Stromal cell of bone marrow (primary cell): Measurements from ENCODE around the gene CYTH4.
"Not testable (repeated sequence)": the region's sequence is repeated elsewhere in the genome, so short reads cannot be mapped to it uniquely, and the experiment has no call there.

Source experiments
- DNase-seq: peaks from one replicate; pipeline ENCODE4 v3.0.0-alpha.2; 2012; ENCODE audit warnings: low read depth

The CYTH4 gene

DNA sequence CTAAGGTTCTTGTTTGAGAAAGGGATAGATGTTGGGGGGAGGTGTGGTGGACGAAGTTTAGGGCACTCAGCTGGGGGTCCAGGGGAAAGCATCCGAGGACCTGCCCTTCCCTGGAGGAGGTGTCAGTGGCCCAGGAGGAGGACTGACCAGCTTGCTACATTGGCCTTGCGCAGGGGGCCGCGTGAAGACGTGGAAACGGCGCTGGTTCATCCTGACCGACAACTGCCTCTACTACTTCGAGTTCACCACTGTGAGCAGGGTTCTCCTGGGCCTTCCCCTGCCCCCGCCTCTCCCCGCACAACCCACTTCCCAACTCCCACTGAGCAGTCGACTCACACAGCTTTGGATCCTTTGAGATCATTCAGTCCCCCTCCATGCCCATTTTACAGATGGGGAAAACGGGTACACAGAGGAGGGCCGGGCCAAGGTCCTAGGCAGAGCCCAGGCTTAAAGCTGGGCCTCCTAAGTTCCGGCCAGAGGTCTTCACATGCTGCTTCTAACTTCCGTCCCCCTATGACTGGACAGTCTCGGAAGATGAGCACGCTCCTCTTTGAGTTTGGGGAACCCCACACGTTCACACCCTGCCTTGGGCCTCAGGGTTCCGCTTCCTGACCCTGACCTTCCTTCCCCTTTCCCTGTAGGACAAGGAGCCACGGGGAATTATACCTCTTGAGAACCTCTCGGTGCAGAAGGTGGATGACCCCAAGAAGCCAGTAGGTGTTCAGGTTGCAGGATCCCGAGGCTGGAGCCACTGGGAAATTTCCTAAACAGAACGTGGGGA lies 28.7 kb downstream of the CYTH4 start:
- DNase-seq = no peak

DNA sequence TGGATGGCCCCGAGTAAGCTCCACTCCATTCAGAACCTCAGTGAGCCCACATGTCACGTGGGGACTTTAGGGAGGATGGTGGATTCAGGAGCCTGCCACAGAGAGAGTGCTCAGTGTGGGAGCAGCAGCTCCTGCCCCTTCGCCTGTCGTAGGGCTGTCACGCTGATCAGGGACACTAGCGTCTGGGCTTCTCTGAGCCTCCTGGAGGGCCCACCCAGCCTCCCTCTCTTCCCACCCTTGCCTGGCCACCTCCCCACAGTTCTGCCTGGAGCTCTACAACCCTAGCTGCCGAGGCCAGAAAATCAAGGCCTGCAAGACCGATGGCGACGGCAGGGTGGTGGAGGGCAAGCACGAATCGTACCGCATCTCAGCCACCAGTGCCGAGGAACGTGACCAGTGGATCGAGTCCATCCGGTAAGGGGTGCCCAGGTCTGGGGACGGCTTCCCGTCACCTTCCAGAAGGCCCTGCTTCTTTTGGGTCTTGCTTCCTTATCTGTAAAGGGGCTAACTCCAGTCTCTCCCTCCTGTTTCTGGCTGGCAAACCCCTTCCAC lies 29.5 kb downstream of the CYTH4 start:
- no peak for DNase-seq

DNA sequence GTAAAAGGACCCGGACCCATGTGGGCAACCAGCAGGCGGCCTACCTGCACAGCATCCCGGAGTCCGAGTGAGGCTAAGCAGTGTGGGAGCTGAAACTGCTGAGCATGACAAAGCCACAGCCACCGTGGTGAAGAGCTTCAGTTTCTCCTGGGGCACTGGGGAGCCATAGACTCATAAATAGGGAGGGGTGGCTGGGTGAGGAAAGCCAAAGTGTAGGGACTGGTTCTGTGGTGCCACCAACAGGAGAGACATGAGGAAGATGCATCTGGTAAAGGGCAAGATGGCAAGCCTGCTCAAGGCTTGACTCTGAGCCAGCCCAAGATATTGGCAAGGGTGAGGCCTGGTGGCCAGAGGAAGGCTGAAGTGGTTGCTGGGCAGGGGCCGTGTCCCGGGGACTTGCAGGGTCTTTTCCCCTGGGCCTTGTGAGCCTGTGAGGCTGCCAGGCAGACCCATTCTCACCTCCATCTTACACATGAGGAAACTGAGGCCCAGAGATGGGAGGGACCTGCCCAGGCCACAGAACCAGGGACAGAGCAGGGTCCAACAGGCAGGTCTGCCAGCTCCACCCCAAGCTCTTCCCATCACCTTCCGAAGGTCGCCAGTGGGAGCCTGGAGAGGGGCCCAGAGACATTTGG lies 30.4 kb downstream of the CYTH4 start:
- DNase-seq = no peak

DNA sequence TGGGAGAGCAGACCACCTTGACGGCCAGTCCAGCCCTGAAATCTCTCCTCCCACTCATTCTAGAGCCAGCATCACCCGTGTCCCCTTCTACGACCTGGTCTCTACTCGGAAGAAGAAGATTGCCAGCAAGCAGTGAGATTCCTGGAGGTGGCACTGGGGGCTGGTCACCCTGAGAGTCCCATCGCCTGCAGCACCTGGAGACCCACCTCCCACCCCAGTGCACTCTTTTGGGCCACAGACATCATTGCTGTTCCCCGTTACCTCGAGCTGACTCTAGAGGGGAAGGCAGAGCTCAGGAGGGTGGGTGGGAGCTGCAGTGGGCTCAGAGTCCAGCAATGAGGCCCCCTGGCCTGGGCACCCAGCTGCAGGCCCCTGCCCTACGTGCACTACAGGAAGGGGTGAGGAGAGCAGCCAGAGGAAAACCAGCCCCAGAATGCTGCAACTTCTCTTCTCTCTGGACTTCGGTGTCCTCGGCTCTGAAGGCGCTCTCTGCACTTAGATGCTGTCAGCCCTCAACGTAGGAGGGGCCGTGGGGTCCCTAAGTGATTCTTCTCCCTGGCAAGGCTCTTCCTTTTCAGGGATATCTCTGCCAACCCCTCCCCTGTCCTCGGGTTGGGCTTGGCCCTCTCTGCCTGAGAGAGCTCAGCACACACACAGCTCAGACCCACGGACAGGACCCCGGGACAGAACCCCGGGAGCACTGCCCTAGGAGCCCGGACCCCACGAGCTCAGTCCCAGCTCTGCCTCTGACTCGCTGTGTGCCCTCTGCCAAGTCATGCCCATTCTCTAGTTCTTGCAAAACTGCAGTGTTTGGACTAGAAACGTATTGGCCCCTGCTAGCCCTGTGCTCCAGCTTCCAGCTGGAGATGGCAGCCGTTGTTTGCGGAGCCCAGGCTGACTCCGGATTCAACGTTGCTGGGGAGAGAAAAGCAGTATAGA lies 31.3 kb downstream of the CYTH4 start:
- no peak for DNase-seq

- DNase-seq = no peak
Measured at GRCh38 chr22:37314315-37315074, 32.2 kb downstream of the CYTH4 start.

GRCh38 chr22:37316405-37316804 lies 34.1 kb downstream of the CYTH4 start:
- DNase-seq = no peak

GRCh38 chr22:37316875-37317371 lies 34.6 kb downstream of the CYTH4 start:
- DNase-seq = peak; percentile 73

GRCh38 chr22:37317698-37318210 lies 35.4 kb downstream of the CYTH4 start:
- DNase-seq = no peak

- no peak for DNase-seq
Measured at GRCh38 chr22:37318364-37319109, 36.2 kb downstream of the CYTH4 start.

DNA sequence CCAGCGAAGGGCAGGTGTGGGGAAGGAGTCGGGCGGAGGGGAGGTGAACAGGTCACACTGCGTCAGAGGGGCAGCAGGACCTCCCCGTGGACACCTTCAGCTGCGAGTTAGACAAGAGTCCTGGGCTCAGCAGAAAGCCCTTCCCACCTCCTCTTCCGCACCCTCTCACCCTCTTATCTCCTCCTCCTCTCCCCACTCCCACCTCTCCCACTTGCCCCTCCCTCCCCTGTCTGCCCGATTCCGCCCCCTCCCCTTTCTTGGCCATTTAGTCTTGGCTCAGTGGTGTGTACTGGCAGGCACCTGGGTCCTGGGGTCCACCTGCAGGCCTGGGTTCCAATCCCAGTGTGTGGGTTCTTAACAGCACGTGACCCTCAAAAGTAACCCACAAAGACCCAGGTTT lies 37.2 kb downstream of the CYTH4 start:
- no peak for DNase-seq

GRCh38 chr22:37320726-37321677 lies 38.7 kb downstream of the CYTH4 start:
- no peak for DNase-seq

DNA sequence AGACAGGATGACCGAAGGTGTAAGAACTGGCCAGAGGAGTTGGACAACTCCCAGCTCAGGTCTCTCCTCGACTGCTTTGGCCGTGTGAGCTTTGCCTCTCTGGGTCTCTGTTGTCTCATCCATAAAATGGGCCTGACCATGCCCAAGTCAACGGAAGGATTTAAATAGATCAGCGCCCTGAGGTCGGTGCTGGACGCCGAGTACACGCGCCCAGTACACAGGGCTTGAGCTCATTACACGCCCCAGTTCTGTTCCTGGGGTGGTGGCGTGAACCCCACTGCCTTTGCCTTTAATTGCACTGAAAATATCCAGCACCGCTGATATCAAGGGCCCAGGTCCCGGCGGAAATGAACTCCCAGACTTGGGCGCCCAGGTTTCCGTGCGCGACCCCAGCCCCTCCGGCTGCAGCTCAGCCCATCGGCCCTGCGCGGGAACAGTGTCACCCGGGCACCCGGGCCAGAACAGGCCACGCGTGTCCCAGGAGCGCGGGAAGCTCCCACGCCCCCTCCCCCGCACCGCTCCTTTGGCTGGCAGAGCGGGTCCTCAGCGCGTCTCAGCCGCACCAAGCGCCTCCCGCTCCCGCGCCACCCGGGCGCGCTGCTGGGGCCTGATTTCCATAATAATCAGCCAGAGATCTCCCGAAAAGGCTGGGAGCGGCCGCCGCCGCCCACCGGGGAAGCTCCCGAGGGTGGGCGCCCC lies 42.2 kb downstream of the CYTH4 start:
- no peak for DNase-seq

DNA sequence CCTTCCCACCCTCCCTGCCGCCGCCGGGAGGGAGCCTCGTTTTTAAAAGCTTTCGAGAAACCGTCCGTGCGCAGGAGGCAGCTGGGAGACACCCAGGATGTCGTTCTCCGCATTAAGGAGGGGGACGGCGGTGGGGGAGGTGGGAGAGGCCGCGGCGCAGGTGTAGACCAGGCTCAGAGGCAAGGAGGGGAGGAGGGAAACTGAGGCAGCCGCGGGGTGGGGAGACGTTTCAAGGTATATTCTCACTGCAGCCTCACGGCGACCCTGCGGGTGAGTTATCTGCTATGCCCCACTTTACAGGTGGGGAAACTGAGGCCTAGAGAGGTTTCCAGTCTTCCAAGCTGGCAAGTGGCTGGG lies 42.7 kb downstream of the CYTH4 start:
- DNase-seq = no peak

DNA sequence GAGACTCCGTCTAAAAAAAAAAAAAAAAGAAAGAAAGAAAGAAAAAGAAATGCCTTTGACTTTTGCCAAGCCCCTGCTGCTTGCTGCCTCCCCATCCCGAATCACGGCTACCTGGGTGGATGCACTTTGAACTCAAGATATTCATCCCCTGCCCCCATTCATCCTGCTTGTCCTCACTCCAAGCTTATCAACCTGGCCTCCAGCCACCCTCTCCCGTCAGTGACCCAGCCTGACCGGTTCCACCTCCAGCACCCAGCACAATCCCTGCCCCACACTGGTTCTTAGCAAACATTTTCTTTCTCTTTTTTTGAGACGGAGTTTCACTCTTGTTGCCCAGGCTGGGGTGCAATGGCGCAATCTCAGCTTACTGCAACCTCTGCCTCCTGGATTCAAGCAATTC lies 44.4 kb downstream of the CYTH4 start:
- no peak for DNase-seq

DNA sequence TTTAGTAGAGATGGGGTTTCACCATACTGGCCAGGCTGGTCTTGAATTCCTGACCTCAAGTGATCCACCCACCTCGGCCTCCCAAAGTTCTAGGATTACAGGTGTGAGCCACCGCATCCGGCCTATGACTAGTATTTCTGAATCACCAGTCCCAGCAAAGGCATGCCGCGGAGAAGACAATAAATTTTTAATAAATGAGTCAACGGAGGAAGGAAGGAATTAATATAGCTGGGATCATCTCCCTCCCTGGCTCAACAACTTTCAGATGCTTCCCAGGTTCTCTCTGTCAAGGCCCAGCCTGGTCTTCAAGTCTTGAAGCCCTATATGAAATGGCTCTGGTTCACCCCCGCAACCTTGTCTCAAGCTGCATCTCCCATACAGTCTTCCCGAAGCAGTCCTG lies 45.7 kb downstream of the CYTH4 start:
- DNase-seq = no peak

DNA sequence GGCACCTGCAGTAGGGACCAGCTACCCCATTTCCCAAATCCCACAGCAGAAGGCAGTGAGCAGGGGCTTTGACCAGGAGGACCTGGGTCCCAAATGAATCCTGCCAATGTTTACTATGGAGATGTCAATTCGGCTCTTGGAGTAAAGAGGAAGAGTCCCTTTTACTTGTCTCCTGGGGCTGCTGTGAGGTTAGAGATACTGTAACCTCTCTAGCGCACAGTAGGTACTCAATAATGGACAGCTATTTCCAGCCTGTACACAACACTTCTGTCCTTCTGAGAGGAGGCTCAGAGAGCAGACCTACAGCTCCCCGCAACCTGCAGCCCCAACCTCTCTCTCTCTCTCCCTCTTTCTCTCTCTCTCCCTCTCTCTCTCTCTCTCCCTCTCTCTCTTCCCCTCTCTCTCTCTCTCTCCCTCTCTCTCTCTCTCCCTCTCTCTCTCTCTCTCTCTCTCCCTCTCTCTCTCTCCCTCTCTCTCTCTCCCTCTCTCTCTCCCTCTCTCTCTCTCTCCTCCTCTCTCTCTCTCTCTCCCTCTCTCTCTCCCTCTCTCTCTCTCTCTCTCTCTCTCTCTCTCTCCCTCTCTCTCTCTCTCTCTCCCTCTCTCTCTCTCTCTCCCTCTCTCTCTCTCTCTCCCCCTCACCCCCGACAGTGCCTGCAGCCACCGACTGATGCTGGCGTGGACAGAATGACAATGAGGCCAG lies 46.4 kb downstream of the CYTH4 start:
- DNase-seq = not testable (repeated sequence)

DNA sequence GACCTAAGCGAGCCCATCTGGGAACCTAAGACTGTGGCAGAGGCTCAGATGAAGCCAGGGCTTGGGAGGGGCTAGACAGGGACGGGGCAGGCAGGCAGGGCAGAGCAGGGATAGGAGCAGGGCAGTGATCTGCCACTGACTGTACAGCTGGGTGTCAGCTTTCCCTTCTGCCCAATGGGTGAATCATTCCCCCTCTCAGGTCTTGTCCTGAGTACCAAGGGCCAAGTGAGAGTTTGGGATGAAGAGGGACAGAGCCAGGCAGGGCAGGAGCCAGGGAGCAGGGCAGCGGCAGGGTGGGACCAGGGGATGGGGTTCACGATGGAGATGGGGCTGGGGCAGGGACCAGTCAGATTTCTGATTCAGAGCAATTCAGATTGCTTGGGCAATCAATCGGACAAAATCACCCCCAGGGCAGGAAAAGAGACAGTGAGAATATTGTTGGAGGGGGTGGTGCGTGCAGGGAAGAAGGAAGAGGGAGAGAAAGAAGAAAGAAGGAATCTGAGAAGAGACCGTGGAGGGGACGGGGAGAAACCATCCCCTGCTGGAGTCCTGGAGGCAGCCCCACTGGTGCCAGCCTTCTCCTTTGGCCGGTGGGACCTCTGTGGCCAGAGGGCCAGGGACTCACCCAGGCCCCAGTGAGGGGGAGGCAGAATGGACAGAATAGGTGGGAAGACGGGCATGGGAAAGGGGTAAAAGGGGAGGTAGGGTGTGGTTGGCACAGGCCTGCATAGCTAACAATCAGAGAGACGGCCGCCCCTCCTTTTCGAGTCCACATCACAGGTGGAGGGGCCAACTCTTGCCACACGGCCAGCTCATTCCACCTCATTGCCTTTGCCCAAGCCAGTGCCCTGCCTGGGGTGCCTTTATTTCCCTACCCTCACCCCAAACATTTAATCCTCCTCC lies 47.2 kb downstream of the CYTH4 start:
- peak; percentile 34 for DNase-seq
